RWPE2 (cell line): ENCODE results near the gene VPS54.
A peak's percentile ranks its signal among the peaks of the same experiment; 100 is the strongest.

Source experiments
- ATAC-seq: fragments of 200-7000 bp; cut with Tn5 transposase; 3 replicates; pipeline ENCODE4 v1.9.1; 2021; ENCODE audit warnings: low read depth
- DNase-seq: peaks from one replicate; pipeline ENCODE4 v3.0.0-alpha.2; 2020; ENCODE audit warnings: low spot score
- H3K27ac ChIP-seq: fragments of 450-650 bp; 2 replicates; pipeline ENCODE4 v1.5.1; 2017; ENCODE audit warnings: mild to moderate bottlenecking; ENCODE audit not compliant: poor library complexity, severe bottlenecking
- H3K27me3 ChIP-seq: fragments of 250-450 bp; sonication (Bioruptor Pico); 2 replicates; pipeline ENCODE4 v1.5.1; 2021; ENCODE audit warnings: mild to moderate bottlenecking, moderate library complexity; ENCODE audit not compliant: insufficient read depth, poor library complexity, severe bottlenecking
- H3K36me3 ChIP-seq: fragments of 250-450 bp; sonication (Bioruptor Pico); 2 replicates; pipeline ENCODE4 v1.5.1; 2020; ENCODE audit warnings: low read depth, mild to moderate bottlenecking, moderate library complexity
- H3K4me1 ChIP-seq: fragments of 250-450 bp; sonication (Bioruptor Pico); 2 replicates; pipeline ENCODE4 v1.5.1; 2021; ENCODE audit warnings: mild to moderate bottlenecking, moderate library complexity; ENCODE audit not compliant: insufficient read depth, poor library complexity, severe bottlenecking
- H3K4me3 ChIP-seq: fragments of 250-450 bp; sonication (Bioruptor Pico); 2 replicates; pipeline ENCODE4 v1.5.1; 2021; ENCODE audit warnings: mild to moderate bottlenecking, moderate library complexity; ENCODE audit not compliant: severe bottlenecking
- H3K9me3 ChIP-seq: fragments of 250-450 bp; sonication (Bioruptor Pico); 2 replicates; pipeline ENCODE4 v1.5.1; 2021; ENCODE audit warnings: mild to moderate bottlenecking, moderate library complexity; ENCODE audit not compliant: severe bottlenecking
- TF ChIP-seq, protein P1 (sequence below): fragments of 450-650 bp; IDR thresholded peaks from one replicate; pipeline ENCODE4 v1.5.1; 2017; ENCODE audit warnings: mild to moderate bottlenecking, moderate library complexity; ENCODE audit not compliant: poor library complexity, severe bottlenecking

VPS54 gene

DNA sequence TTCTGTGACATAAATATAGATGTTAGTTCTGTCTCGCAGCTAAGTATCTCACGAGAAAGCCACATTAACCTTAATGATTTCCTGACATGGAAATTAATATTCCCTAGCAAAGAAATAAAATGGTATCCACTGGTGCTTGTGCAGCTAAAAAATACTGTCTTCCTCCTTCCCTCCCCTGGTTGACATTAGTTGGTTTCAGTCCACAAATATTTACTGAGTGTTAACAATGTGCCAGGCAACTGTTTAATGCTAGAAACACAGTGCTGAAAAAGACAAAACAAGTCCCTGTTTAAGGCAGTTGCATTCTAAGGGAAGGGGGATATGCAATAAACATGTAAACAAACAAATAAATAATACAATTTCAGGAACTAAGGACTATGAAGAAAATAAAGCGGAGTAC lies 44.2 kb upstream of the VPS54 start:
- DNase-seq (no peak), ATAC-seq (no peak)
- no peaks in the 10 kb centered on the region for H3K36me3 ChIP-seq
- no peak overlapping the region for H3K4me3 ChIP-seq
- no peaks in the 10 kb centered on the region for H3K9me3 ChIP-seq
- TF ChIP-seq, protein P1, sequence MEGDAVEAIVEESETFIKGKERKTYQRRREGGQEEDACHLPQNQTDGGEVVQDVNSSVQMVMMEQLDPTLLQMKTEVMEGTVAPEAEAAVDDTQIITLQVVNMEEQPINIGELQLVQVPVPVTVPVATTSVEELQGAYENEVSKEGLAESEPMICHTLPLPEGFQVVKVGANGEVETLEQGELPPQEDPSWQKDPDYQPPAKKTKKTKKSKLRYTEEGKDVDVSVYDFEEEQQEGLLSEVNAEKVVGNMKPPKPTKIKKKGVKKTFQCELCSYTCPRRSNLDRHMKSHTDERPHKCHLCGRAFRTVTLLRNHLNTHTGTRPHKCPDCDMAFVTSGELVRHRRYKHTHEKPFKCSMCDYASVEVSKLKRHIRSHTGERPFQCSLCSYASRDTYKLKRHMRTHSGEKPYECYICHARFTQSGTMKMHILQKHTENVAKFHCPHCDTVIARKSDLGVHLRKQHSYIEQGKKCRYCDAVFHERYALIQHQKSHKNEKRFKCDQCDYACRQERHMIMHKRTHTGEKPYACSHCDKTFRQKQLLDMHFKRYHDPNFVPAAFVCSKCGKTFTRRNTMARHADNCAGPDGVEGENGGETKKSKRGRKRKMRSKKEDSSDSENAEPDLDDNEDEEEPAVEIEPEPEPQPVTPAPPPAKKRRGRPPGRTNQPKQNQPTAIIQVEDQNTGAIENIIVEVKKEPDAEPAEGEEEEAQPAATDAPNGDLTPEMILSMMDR, result no peak
- H3K27ac ChIP-seq, result peak overlapping the region; percentile 63
- peaks cover 19% of the 10 kb centered on the region for H3K4me1 ChIP-seq
- H3K27me3 ChIP-seq, result no peaks in the 10 kb centered on the region

DNA sequence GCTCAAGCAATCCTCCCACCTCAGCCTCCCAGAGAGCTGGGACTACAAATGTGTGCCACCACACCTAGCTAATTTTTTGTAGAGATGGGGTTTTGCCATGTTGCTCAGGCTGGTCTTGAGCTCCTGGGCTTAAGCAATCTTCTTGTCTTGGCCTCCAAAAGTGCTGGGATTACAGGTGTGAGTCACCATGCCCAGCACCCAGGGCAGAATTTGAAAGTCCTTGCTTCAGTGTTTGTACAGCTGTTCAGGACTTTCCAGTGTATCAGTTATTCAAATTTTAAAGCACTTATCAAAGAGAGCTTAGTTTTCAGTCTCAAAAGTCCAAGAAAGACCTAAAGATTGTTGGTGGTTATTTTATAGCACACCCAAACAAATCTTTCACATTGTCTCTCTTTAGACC lies 43.6 kb upstream of the VPS54 start:
- Histone ChIP-seq H3K36me3 (no peaks in the 10 kb centered on the region), H3K27ac (peak overlapping the region; percentile 63), H3K27me3 (no peaks in the 10 kb centered on the region), H3K4me3 (no peak overlapping the region), H3K9me3 (no peaks in the 10 kb centered on the region), H3K4me1 (peaks cover 19% of the 10 kb centered on the region)
- ATAC-seq, result peak; percentile 85
- no peak for DNase-seq
- TF ChIP-seq, protein P1, result no peak

DNA sequence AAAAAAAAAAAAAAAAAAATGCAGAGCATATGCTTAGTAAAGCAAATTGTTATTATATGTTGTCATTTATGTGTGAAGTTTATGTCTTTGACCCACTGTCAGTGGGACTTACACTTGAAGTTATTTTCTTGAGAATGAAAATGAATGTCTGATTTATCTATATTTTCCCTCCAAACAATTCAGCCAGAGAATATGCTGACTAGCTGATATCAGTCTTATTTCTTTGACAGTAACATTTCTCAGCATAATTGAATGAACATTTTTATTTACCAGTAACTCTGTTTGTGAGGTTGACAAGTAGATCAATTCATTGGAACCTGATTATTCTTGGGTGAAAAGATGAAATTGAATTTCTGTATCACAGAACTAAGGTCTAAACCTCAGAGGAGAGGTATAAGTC lies 40.0 kb upstream of the VPS54 start:
- ATAC-seq (no peak), DNase-seq (no peak)
- TF ChIP-seq, protein P1, result no peak
- Histone ChIP-seq H3K4me3 (no peak overlapping the region), H3K9me3 (no peaks in the 10 kb centered on the region), H3K27me3 (no peaks in the 10 kb centered on the region), H3K4me1 (peaks cover 20% of the 10 kb centered on the region), H3K36me3 (no peaks in the 10 kb centered on the region), H3K27ac (no peak overlapping the region)

DNA sequence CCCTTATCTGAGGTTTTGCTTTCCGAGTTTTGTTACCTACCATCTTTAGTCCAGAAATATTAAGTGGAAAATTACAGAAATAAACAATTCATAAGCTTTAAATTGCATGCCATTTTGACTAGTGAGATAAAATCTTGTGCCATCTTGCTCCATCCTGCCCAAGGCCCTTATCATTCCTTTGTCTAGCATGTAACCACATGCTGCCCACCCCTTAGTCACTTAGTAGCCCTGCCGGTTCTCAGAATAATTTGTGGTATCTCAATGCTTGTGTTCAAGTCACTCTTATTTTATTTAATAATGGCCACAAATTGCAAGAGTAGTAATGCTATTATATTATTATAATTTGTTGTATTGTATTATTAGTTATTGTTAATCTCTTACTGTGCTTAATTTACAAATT lies 36.8 kb upstream of the VPS54 start:
- 0 out of 3 replicates have a peak, but pooled peaks have one; percentile 49 for ATAC-seq
- TF ChIP-seq, protein P1, result no peak

DNA sequence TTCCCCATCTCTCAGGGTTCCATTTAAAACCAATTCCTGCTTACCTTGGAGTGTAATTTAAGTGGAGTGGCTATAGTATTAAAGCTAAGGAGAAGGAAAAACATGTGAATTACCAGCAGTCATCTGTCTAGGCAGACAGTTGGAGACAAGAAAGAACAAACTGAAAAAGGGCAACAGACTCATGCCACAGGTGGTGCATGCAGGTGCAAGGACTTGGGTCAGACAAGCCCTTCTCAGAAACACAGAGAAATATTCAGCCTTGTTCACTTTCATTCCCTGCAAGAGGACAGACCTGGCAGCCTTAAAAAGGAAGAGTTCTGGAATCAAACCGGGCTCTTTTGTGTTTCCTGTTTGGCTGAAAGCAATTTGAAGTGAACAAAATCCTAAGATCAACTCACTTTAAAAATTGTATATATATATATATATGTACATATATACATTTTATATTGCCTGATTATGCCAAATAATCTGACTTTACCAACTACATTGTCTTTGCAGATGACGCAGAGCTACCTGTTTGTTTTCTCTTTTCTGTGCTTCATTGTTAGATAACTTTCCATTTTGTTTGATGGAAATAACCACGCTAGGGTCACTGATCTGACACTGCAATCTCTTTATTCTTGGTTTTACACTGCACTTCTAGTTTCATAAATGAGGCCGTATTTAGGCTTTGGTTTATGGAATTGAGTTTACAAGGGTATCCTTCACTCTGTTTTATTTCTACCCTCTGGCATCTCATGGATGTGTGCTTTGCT lies 35.1 kb upstream of the VPS54 start:
- TF ChIP-seq, protein P1, result no peak
- peaks cover 8% of the 10 kb centered on the region for H3K4me1 ChIP-seq
- ATAC-seq, result no peak
- DNase-seq, result no peak
- no peak overlapping the region for H3K4me3 ChIP-seq
- H3K36me3 ChIP-seq, result no peaks in the 10 kb centered on the region
- no peaks in the 10 kb centered on the region for H3K27me3 ChIP-seq
- H3K27ac ChIP-seq, result no peak overlapping the region
- H3K9me3 ChIP-seq, result no peaks in the 10 kb centered on the region

More for the DNA sequence above, 36.8 kb upstream of the VPS54 start:
- Histone ChIP-seq H3K4me3 (no peak overlapping the region), H3K36me3 (no peaks in the 10 kb centered on the region), H3K9me3 (no peaks in the 10 kb centered on the region), H3K4me1 (peaks cover 8% of the 10 kb centered on the region), H3K27ac (no peak overlapping the region), H3K27me3 (no peaks in the 10 kb centered on the region)
- DNase-seq, result no peak
